ENCODE measurements around the gene DLG4.

GRCh38 chr17:7208754-7209460 is 10.7 kb downstream of the DLG4 start:
- TF ChIP-seq ZNF274 (IDR thresholded peaks at IDR 0.05; ENCODE audit: low read length), result no peak
- TF ChIP-seq ZNF274 (tag by site-specific recombination; IDR thresholded peaks at IDR 0.05; ENCODE audit: borderline replicate concordance), result no peak
- no peak for TF ChIP-seq REST (tag by site-specific recombination; IDR thresholded peaks at IDR 0.05)
- no peak for TF ChIP-seq BCL6B (tag by site-specific recombination; IDR thresholded peaks at IDR 0.05)
- no peak for TF ChIP-seq ZNF558 (tag by site-specific recombination; IDR thresholded peaks at IDR 0.05)
- no peak for TF ChIP-seq ZNF248 (tag by site-specific recombination; IDR thresholded peaks at IDR 0.05)
- TF ChIP-seq ZNF423 (tag by site-specific recombination; IDR thresholded peaks at IDR 0.05), result no peak
- TF ChIP-seq ZBTB17 (tag by site-specific recombination; IDR thresholded peaks at IDR 0.05), result no peak

Measured in HEK293 (cell line).